ENCODE data around the gene CDK5. TPM values are rescaled to one million over a fixed set of nuclear protein-coding genes. Genes with fewer than 3 reads are reported as not detected.

The CDK5 gene
- total and polyA plus RNA-seq, 9 of the 15 experiments (the other 6 are each of a cell fraction or from before 2014, with no cell fraction given), result 3.2 to 38.0 (median 27.5) TPM

DNA sequence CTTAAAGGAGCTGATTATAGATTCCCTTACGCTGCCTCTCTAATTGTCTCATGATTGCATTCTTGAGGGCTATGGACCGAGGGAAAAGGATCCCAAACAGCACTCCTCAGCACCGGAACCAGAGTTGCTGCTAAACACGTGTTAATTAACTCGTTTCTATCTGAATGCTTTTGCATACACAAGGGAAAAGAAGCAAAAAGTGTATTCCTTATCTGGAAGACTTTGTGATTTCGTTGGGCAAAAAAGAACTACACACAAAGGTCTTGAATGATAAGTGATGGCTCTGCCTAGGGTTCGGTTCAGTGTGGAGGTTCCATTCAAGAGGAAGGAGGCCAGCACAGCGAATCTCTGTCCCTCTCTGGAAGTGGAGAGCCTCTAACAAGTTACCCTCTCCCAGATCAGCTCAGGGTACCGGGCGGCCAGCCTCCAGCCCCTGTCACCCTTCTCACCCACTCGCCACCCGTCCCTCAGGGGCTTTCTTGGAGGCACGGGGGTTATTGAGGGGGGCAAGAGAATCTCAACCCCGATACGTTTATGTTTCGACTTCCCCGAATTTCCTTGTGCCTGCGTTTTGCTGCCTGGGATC is 1.2 kb upstream of the CDK5 start (continued):
- TF ChIP-seq, protein P1, sequence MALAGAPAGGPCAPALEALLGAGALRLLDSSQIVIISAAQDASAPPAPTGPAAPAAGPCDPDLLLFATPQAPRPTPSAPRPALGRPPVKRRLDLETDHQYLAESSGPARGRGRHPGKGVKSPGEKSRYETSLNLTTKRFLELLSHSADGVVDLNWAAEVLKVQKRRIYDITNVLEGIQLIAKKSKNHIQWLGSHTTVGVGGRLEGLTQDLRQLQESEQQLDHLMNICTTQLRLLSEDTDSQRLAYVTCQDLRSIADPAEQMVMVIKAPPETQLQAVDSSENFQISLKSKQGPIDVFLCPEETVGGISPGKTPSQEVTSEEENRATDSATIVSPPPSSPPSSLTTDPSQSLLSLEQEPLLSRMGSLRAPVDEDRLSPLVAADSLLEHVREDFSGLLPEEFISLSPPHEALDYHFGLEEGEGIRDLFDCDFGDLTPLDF (CRISPR knock-in tag; IDR thresholded peaks at IDR 0.05), result no peak

DNA sequence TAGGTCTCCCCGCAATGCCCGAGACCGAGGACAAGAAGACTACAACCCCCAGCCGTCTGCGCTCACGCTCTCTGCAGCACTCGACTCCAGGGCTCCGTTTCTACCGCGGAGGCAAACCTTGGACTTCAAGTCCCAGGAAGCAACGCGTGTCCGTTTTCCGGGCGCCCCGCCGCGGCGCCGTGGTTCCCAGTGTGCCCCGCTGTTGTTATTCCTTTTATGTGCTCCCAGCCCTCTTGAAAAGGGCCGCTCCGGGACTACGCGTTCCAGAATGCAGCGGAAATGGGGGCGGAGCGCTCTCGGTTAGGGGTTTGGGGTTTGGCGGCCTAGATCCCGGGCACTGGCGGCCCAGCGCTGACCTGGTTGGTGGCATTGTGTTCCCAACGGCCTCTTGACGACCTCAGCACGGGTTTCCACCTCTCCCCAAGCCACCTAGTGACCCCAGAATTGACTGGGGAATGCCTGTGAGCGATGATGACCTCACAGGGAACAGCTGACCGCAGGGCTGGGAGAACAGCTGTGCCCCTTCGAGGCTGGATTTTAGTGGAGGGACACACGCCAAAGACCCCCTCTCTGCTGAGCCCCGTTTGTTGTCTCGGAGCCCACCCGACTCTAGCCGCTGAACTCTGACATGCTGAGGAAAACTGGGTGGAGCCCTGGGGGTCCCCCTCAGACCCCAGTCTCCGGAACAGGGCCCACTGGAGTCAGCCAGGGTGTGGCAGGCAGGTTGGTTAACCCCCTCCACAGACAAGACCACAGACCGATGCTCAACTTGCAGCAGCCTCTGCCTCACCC is 488 bp upstream of the CDK5 start:
- FAIRE-seq, result peak; percentile 99
- WGBS (ENCODE audit: insufficient coverage, low coverage, missing lambda C conversion rate), result under 1% methylated on average over 46 of the region's 46 CpGs
- peak; percentile 96 to 100 (median 98) for DNase-seq (ENCODE audit: extremely low read depth in 1 of 4, low spot score in 3 of 4)
- peaks cover 44% of the 10 kb centered on the region for H3K79me2 ChIP-seq (ENCODE audit: control insufficient read depth, insufficient read depth, low read length)
- ChIA-PET POLR2A (interaction anchor here (0.6 to 1.7 kb wide), 6 partner anchors 10 to 158 kb away, joined by 3 to 9 read pairs (median 5); partner anchors contain the start of genes ABCB8 and FASTK), CTCF (ENCODE audit: low intra/inter-chr PET ratio) (interaction anchor here (0.6 to 2.9 kb wide), 2 partner anchors 29 to 186 kb away, joined by 3 to 14 read pairs; partner anchors contain the start of gene ABCB8)
- ATAC-seq, result peak; percentile 86
- peaks cover 10% of the 10 kb centered on the region for H4K20me1 ChIP-seq (replicated peaks; ENCODE audit: control insufficient read depth, insufficient read depth, low read length)
- H3K9me1 ChIP-seq (ENCODE audit: control insufficient read depth, insufficient read depth, low read length), result no peaks in the 10 kb centered on the region
- H3K4me1 ChIP-seq (replicated peaks in 1 of 2; ENCODE audit: control insufficient read depth in 2 of 2, insufficient read depth in 2 of 2, low read length in 2 of 2), result peaks cover 59 to 75% of the 10 kb centered on the region in 2 experiments
- H3K4me2 ChIP-seq (ENCODE audit: insufficient read depth, low read length), result peak overlapping the region; percentile 94
- peaks cover 9% of the 10 kb centered on the region; the same call in 2 of the 3 replicates for H3K36me3 ChIP-seq (ENCODE audit: control insufficient read depth, insufficient read depth, low read length)
- intact Hi-C loops (cut with micrococcal nuclease) (loop anchor here (1.0 kb wide), 2 partner anchors 19 to 30 kb away; partner anchors contain the start of gene ABCB8), in situ Hi-C loops (cut with MboI) (no loop called here)
- no TSS peak for BruUV-seq (replicated peaks)
- peak overlapping the region; percentile 85 to 91 for H3K9ac ChIP-seq (ENCODE audit: insufficient read depth in 1 of 2, low read depth in 2 of 2, low read length in 2 of 2)
- H3K27ac ChIP-seq (ENCODE audit: extremely low read depth, low read depth, low read length), result peak overlapping the region; percentile 90
- no peaks in the 10 kb centered on the region for H3K27me3 ChIP-seq (ENCODE audit: control insufficient read depth in 2 of 2, insufficient read depth in 2 of 2, low read length in 2 of 2)
- H3K9me3 ChIP-seq (replicated peaks; ENCODE audit: control insufficient read depth, insufficient read depth, low read depth, low read length), result no peaks in the 10 kb centered on the region
- H2AFZ ChIP-seq (ENCODE audit: low read depth, low read length), result peak overlapping the region; percentile 91
- H3K4me3 ChIP-seq, result peak overlapping the region; percentile 84
- TF ChIP-seq ASH1L (IDR thresholded peaks at IDR 0.05; ENCODE audit: borderline replicate concordance, low read depth, partially characterized antibody) (no peak), IRF2 (CRISPR knock-in tag; IDR thresholded peaks at IDR 0.05) (no peak), ETV6 (IDR thresholded peaks at IDR 0.05; ENCODE audit: borderline replicate concordance in 1 of 2, low read depth in 2 of 2, low read length in 1 of 2) (no peak), ETV6 (CRISPR knock-in tag; IDR thresholded peaks at IDR 0.05; ENCODE audit: borderline replicate concordance) (no peak), EP300 (IDR thresholded peaks at IDR 0.05; ENCODE audit: low read length) (peak; percentile 19; the same call in 1 of the 2 replicates), ZBTB17 (CRISPR knock-in tag; IDR thresholded peaks at IDR 0.05) (peak; percentile 95), TARDBP (IDR thresholded peaks at IDR 0.05) (peak; percentile 83), POLR2H (tag; IDR thresholded peaks at IDR 0.05; ENCODE audit: low read depth) (no peak)
- TF ChIP-seq, protein P2, sequence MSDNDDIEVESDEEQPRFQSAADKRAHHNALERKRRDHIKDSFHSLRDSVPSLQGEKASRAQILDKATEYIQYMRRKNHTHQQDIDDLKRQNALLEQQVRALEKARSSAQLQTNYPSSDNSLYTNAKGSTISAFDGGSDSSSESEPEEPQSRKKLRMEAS (CRISPR knock-in tag; IDR thresholded peaks at IDR 0.05), result peak; percentile 44; the same call in 1 of the 2 replicates
- TF ChIP-seq, protein P3, sequence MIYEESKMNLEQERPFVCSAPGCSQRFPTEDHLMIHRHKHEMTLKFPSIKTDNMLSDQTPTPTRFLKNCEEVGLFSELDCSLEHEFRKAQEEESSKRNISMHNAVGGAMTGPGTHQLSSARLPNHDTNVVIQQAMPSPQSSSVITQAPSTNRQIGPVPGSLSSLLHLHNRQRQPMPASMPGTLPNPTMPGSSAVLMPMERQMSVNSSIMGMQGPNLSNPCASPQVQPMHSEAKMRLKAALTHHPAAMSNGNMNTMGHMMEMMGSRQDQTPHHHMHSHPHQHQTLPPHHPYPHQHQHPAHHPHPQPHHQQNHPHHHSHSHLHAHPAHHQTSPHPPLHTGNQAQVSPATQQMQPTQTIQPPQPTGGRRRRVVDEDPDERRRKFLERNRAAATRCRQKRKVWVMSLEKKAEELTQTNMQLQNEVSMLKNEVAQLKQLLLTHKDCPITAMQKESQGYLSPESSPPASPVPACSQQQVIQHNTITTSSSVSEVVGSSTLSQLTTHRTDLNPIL (CRISPR knock-in tag; IDR thresholded peaks at IDR 0.05), result no peak
- TF ChIP-seq, protein P4, sequence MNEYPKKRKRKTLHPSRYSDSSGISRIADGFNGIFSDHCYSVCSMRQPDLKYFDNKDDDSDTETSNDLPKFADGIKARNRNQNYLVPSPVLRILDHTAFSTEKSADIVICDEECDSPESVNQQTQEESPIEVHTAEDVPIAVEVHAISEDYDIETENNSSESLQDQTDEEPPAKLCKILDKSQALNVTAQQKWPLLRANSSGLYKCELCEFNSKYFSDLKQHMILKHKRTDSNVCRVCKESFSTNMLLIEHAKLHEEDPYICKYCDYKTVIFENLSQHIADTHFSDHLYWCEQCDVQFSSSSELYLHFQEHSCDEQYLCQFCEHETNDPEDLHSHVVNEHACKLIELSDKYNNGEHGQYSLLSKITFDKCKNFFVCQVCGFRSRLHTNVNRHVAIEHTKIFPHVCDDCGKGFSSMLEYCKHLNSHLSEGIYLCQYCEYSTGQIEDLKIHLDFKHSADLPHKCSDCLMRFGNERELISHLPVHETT (CRISPR knock-in tag; conservative IDR thresholded peaks at IDR 0.05 in 1 of 2, IDR thresholded peaks at IDR 0.05 in 1 of 2), result peak in 1 of 2 experiments; percentile 98; a peak in 2 of 4 replicates

All from K562 (cell line).